H1 (cell line): Measurements from ENCODE around the gene LTA4H. TPM values are rescaled to one million over a fixed set of nuclear protein-coding genes. Genes with fewer than 3 reads are reported as not detected.

Experiments
- CTCF ChIA-PET: fragments of 300-600 bp; sonication (Branson Sonifier 250); formaldehyde crosslinking; loops from one replicate; lab custom pipeline; 2021; ENCODE audit not compliant: partially characterized antibody; lab: Charles Lee
- POLR2A ChIA-PET: fragments of 300-600 bp; sonication (Branson Sonifier 250); formaldehyde crosslinking; loops from one replicate; lab custom pipeline; 2021; ENCODE audit warnings: inconsistent platforms; ENCODE audit not compliant: partially characterized antibody; lab: Charles Lee
- DNase-seq, 2 experiments: peaks; one replicate each; pipeline versions ENCODE4 v3.0.0 to v3.0.0-alpha.2; 2010 to 2022; ENCODE audit warnings: low spot score in 2 of 2, low read depth in 1 of 2, mixed read lengths in 1 of 2
- FAIRE-seq: peaks from 2 replicates; lab custom pipeline; 2011; peaks lifted over from hg19 to GRCh38; lab: Jason Lieb, UNC
- H2AFZ ChIP-seq: 2 replicates; pipeline ENCODE4 v1.8.1; 2012; ENCODE audit warnings: low read length, inconsistent platforms
- H2AK5ac ChIP-seq: 2 replicates; pipeline ENCODE4 v1.6.1; 2013; ENCODE audit warnings: low read depth, low read length
- H2BK120ac ChIP-seq: replicated peaks from 2 replicates; pipeline ENCODE3; 2013; ENCODE audit warnings: low read depth, low read length, inconsistent platforms
- H2BK12ac ChIP-seq: 2 replicates; pipeline ENCODE4 v1.6.1; 2013; ENCODE audit warnings: low read depth, low read length
- H2BK15ac ChIP-seq: 2 replicates; pipeline ENCODE4 v1.6.1; 2013; ENCODE audit warnings: low read length
- H2BK20ac ChIP-seq: 2 replicates; pipeline ENCODE4 v1.6.1; 2013; ENCODE audit warnings: low read length
- H2BK5ac ChIP-seq: 2 replicates; pipeline ENCODE4 v1.6.1; 2013; ENCODE audit warnings: low read depth, low read length
- H3K14ac ChIP-seq: 2 replicates; pipeline ENCODE4 v1.6.1; 2013; ENCODE audit warnings: inconsistent platforms; ENCODE audit not compliant: insufficient read length
- H3K18ac ChIP-seq: 2 replicates; pipeline ENCODE4 v1.6.1; 2013; ENCODE audit warnings: low read length; ENCODE audit errors: extremely low read depth
- H3K23ac ChIP-seq: 2 replicates; pipeline ENCODE4 v1.6.1; 2013; ENCODE audit warnings: inconsistent platforms; ENCODE audit not compliant: insufficient read length
- H3K23me2 ChIP-seq: 2 replicates; pipeline ENCODE4 v1.6.1; 2013; ENCODE audit warnings: low read depth, low read length
- H3K27ac ChIP-seq: 2 replicates; pipeline ENCODE4 v1.6.1; 2011; ENCODE audit warnings: low read depth, low read length, inconsistent platforms
- H3K27me3 ChIP-seq, 4 experiments: replicated peaks in 1 of 4; 1 replicate in 1 of 4; 2 replicates in 3 of 4; pipeline versions ENCODE4 v1.6.1 to v1.8.1; 2011 to 2013; ENCODE audit warnings: low read length in 3 of 4, mild to moderate bottlenecking in 3 of 4, inconsistent platforms in 2 of 4, mixed read lengths in 2 of 4, moderate library complexity in 1 of 4; ENCODE audit not compliant: control insufficient read depth in 3 of 4, insufficient read depth in 3 of 4; ENCODE audit errors: extremely low read depth in 1 of 4
- H3K36me3 ChIP-seq, 4 experiments: 2 replicates each; pipeline versions ENCODE4 v1.6.1 to v1.8.1; 2011 to 2013; ENCODE audit warnings: mild to moderate bottlenecking in 4 of 4, low read length in 3 of 4, moderate library complexity in 2 of 4, control low read depth in 1 of 4, inconsistent platforms in 1 of 4; ENCODE audit not compliant: insufficient read depth in 4 of 4, control insufficient read depth in 2 of 4
- H3K4ac ChIP-seq: replicated peaks from 2 replicates; pipeline ENCODE3; 2013; ENCODE audit warnings: low read length, low read depth, mixed read lengths, inconsistent platforms; ENCODE audit not compliant: insufficient read length
- H3K4me1 ChIP-seq, 4 experiments: replicated peaks in 1 of 4; 1 replicate in 1 of 4; 2 replicates in 3 of 4; pipeline versions ENCODE4 v1.6.1 to v1.8.1; 2011 to 2013; ENCODE audit warnings: low read length in 3 of 4, inconsistent platforms in 2 of 4, mixed read lengths in 1 of 4; ENCODE audit not compliant: insufficient read depth in 4 of 4, control insufficient read depth in 3 of 4
- H3K4me2 ChIP-seq, 2 experiments: 2 replicates each; pipeline versions ENCODE4 v1.6.1 to v1.8.1; 2011 to 2013; ENCODE audit warnings: low read depth in 2 of 2, low read length in 2 of 2, control low read depth in 1 of 2, inconsistent platforms in 1 of 2, mild to moderate bottlenecking in 1 of 2; ENCODE audit not compliant: insufficient read depth in 1 of 2
- H3K4me3 ChIP-seq, 4 experiments: fragments of 200-600, 300-600 bp in 1 of 4; sonication (generic), shearing (Covaris generic), sonication (Bioruptor Twin) in 1 of 4; 2 replicates each; pipeline versions ENCODE4 v1.5.1 to v1.8.1; 2011 to 2016; ENCODE audit warnings: low read length in 4 of 4, low read depth in 3 of 4, control low read depth in 2 of 4, inconsistent platforms in 2 of 4, mild to moderate bottlenecking in 2 of 4, mixed read lengths in 1 of 4, moderate library complexity in 1 of 4; ENCODE audit not compliant: insufficient read depth in 2 of 4; ENCODE audit errors: extremely low read depth in 1 of 4
- H3K56ac ChIP-seq: replicated peaks from 2 replicates; pipeline ENCODE3; 2013; ENCODE audit warnings: low read depth, mild to moderate bottlenecking, mixed read lengths, low read length, inconsistent platforms; ENCODE audit not compliant: insufficient read length
- H3K79me1 ChIP-seq: 2 replicates; pipeline ENCODE4 v1.6.1; 2013; ENCODE audit warnings: low read depth, low read length, control low read depth
- H3K79me2 ChIP-seq, 2 experiments: 2 replicates each; pipeline versions ENCODE4 v1.6.1 to v1.8.1; 2012 to 2013; ENCODE audit warnings: low read length in 2 of 2, mild to moderate bottlenecking in 2 of 2, inconsistent platforms in 1 of 2; ENCODE audit not compliant: insufficient read depth in 2 of 2, control insufficient read depth in 1 of 2
- H3K9ac ChIP-seq, 4 experiments: replicated peaks in 1 of 4; 1 replicate in 1 of 4; 2 replicates in 3 of 4; pipeline versions ENCODE4 v1.6.1 to v1.8.1; 2011 to 2013; ENCODE audit warnings: low read depth in 3 of 4, low read length in 3 of 4, control low read depth in 2 of 4, mild to moderate bottlenecking in 2 of 4, moderate library complexity in 2 of 4, inconsistent platforms in 1 of 4; ENCODE audit errors: extremely low read depth in 1 of 4
- H3K9me3 ChIP-seq, 2 experiments: 2 replicates each; pipeline versions ENCODE4 v1.6.1 to v1.8.1; 2012 to 2013; ENCODE audit warnings: mild to moderate bottlenecking in 2 of 2, moderate library complexity in 2 of 2, control low read depth in 1 of 2, inconsistent platforms in 1 of 2, low read depth in 1 of 2, low read length in 1 of 2, mixed read lengths in 1 of 2; ENCODE audit not compliant: insufficient read depth in 2 of 2
- H4K20me1 ChIP-seq, 2 experiments: replicated peaks in 1 of 2; 2 replicates each; pipeline versions ENCODE3 to v1.8.1; 2011 to 2013; ENCODE audit warnings: inconsistent platforms in 2 of 2, low read length in 2 of 2, mild to moderate bottlenecking in 1 of 2; ENCODE audit not compliant: insufficient read depth in 2 of 2, control insufficient read depth in 1 of 2
- H4K5ac ChIP-seq: 2 replicates; pipeline ENCODE4 v1.6.1; 2013; ENCODE audit warnings: low read length, low read depth, mixed read lengths, inconsistent platforms; ENCODE audit not compliant: insufficient read length
- H4K8ac ChIP-seq: 2 replicates; pipeline ENCODE4 v1.8.0; 2013; ENCODE audit warnings: mild to moderate bottlenecking, moderate library complexity, low read length, inconsistent platforms; ENCODE audit not compliant: insufficient read depth; ENCODE audit errors: extremely low read depth
- H4K91ac ChIP-seq: replicated peaks from 2 replicates; pipeline ENCODE3; 2013; ENCODE audit warnings: low read length, mixed read lengths, inconsistent platforms; ENCODE audit not compliant: insufficient read length
- CBX5 ChIP-seq: fragments of 300-800, 300-1000 bp; sonication (generic); IDR thresholded peaks from 2 replicates; pipeline ENCODE4 v1.7.1; 2016; ENCODE audit warnings: antibody characterized with exemption, low read length, low read depth
- CTCF ChIP-seq, 3 experiments: IDR thresholded peaks; 1 replicate in 2 of 3; 2 replicates in 1 of 3; pipeline versions ENCODE4 v1.5.1 to v1.6.1; 2011; ENCODE audit warnings: low read length in 3 of 3, mild to moderate bottlenecking in 3 of 3, inconsistent platforms in 2 of 3, low read depth in 1 of 3, moderate library complexity in 1 of 3; ENCODE audit not compliant: insufficient read depth in 1 of 3; ENCODE audit errors: control extremely low read depth in 1 of 3
- EP300 ChIP-seq, 2 experiments: IDR thresholded peaks; 1 replicate in 1 of 2; 2 replicates in 1 of 2; pipeline ENCODE4 v1.6.1; 2011 to 2012; ENCODE audit warnings: low read depth in 2 of 2, low read length in 2 of 2, mild to moderate bottlenecking in 2 of 2, borderline replicate concordance in 1 of 2, inconsistent platforms in 1 of 2, moderate library complexity in 1 of 2
- HDAC2 ChIP-seq, 2 experiments: fragments of 300-600 bp in 1 of 2; sonication (generic) in 1 of 2; IDR thresholded peaks; 2 replicates each; pipeline ENCODE4 v1.6.1; 2011 to 2012; ENCODE audit warnings: low read depth in 2 of 2, low read length in 2 of 2, mild to moderate bottlenecking in 2 of 2, moderate library complexity in 2 of 2, borderline replicate concordance in 1 of 2, inconsistent platforms in 1 of 2
- KDM4A ChIP-seq: IDR thresholded peaks from one replicate; pipeline ENCODE4 v1.7.1; 2012; ENCODE audit warnings: low read depth, mild to moderate bottlenecking, moderate library complexity, low read length, inconsistent platforms; ENCODE audit not compliant: severe bottlenecking
- POLR2A ChIP-seq, 2 experiments: IDR thresholded peaks; 1 replicate in 1 of 2; 2 replicates in 1 of 2; pipeline ENCODE4 v1.6.1; 2011; ENCODE audit warnings: low read depth in 2 of 2, low read length in 2 of 2, mild to moderate bottlenecking in 2 of 2; ENCODE audit errors: control extremely low read depth in 1 of 2
- RAD21 ChIP-seq, 2 experiments: IDR thresholded peaks in 1 of 2; conservative IDR thresholded peaks in 1 of 2; 2 replicates each; pipeline ENCODE4 v1.6.1; 2011; ENCODE audit warnings: low read depth in 2 of 2, low read length in 2 of 2, improper control_type of control experiment in 1 of 2, inconsistent platforms in 1 of 2, mild to moderate bottlenecking in 1 of 2, moderate library complexity in 1 of 2
- RFX5 ChIP-seq: IDR thresholded peaks from 2 replicates; pipeline ENCODE4 v1.6.1; 2011; ENCODE audit warnings: low read depth, low read length, improper control_type of control experiment, borderline replicate concordance
- TAF1 ChIP-seq: IDR thresholded peaks from 2 replicates; pipeline ENCODE4 v1.6.1; 2011; ENCODE audit warnings: mild to moderate bottlenecking, low read depth, low read length
- TEAD4 ChIP-seq: IDR thresholded peaks from 2 replicates; pipeline ENCODE4 v1.6.1; 2012; ENCODE audit warnings: low read depth, low read length, inconsistent platforms, mixed read lengths
- WGBS, 2 experiments: shearing (Covaris generic) in 1 of 2; methylation state at CpG; one replicate each; pipeline versions ENCODE4 v1.1.6 to v1.1.7; 2013 to 2015; ENCODE audit warnings: low lambda C conversion rate in 2 of 2, mixed read lengths in 2 of 2, inconsistent platforms in 1 of 2, low coverage in 1 of 2, missing lambda C conversion rate in 1 of 2; ENCODE audit not compliant: insufficient replicate concordance in 2 of 2, insufficient coverage in 1 of 2, insufficient read length in 1 of 2; ENCODE audit errors: extremely low coverage in 1 of 2, missing lambda C conversion rate in 1 of 2; 5-methylcytosine and 5-hydroxymethylcytosine counted together
- polyA plus RNA-seq, 7 experiments: library from polyadenylated mRNA; depleted of rRNA in 3 of 7; stranded (reverse) in 5 of 7; unstranded in 2 of 7; fragments of >200 nt in 5 of 7; fragments of 200-250 nt in 2 of 7; gene quantifications; 1 replicate in 5 of 7; 2 replicates in 1 of 7; 4 replicates in 1 of 7; pipeline versions ENCODE4 v1.2.1 to v1.2.3, GENCODE V29; 2011 to 2013; ENCODE audit warnings: missing spikeins in 2 of 7, mixed read lengths in 2 of 7
- total RNA-seq: library from RNA; stranded (reverse); fragmentation: NEBNext Ultra II Directional; extraction: Animal tissue kit (Norgen Biotek cat#: 25700); gene quantifications from 2 replicates; pipeline ENCODE4 v1.2.1, GENCODE V29; 2021

LTA4H gene
- total and polyA plus RNA-seq, 2 of the 8 experiments (the other 6 are each of a cell fraction or from before 2014, with no cell fraction given): 106 to 167 TPM

- no peak overlapping the region for H2BK12ac ChIP-seq
- H4K20me1 ChIP-seq: no peaks in the 10 kb centered on the region
- no peak overlapping the region for H4K91ac ChIP-seq
- no peak overlapping the region for H3K4me3 ChIP-seq
- no peak overlapping the region for H3K14ac ChIP-seq
- H3K79me1 ChIP-seq: no peaks in the 10 kb centered on the region
- DNase-seq: no peak
- H3K56ac ChIP-seq: no peak overlapping the region
- H3K23me2 ChIP-seq: no peaks in the 10 kb centered on the region
- 95% methylated on average over 4 of the region's 4 CpGs; no CpG with 5 or more reads in 1 of the 2 experiments for WGBS, 2 experiments
- no peaks in the 10 kb centered on the region for H3K27me3 ChIP-seq
- no peak overlapping the region for H3K23ac ChIP-seq
- no peak overlapping the region for H2AFZ ChIP-seq
- no peak overlapping the region for H2BK20ac ChIP-seq
- no peak overlapping the region for H3K27ac ChIP-seq
- H4K5ac ChIP-seq: no peak overlapping the region
- H3K9me3 ChIP-seq: no peaks in the 10 kb centered on the region
- H4K8ac ChIP-seq: no peak overlapping the region
- H3K4ac ChIP-seq: no peak overlapping the region
- H2BK5ac ChIP-seq: no peak overlapping the region
- no peak for FAIRE-seq
- H3K9ac ChIP-seq: no peak overlapping the region
- H3K4me1 ChIP-seq: no peaks in the 10 kb centered on the region
- H3K18ac ChIP-seq: no peak overlapping the region
- ChIA-PET CTCF (interaction anchor here (1.3 kb wide), 2 partner anchors 27 to 108 kb away, joined by 3 read pairs; no protein-coding TSS in a partner anchor), POLR2A (interaction anchor here (2.1 kb wide), 1 partner anchor 10 kb away, joined by 6 read pairs; the partner anchor contains the start of gene LTA4H)
- H2BK15ac ChIP-seq: no peak overlapping the region
- no peak overlapping the region for H2AK5ac ChIP-seq
- H3K79me2 ChIP-seq: 0 out of 4 replicates have a peak, but pooled peaks cover 0 to 10% of the 10 kb centered on the region in 2 experiments
- peaks cover 7 to 78% (median 44%) of the 10 kb centered on the region in 4 experiments; a peak in 7 of 8 replicates for H3K36me3 ChIP-seq
- no peak overlapping the region for H2BK120ac ChIP-seq
- no peak overlapping the region for H3K4me2 ChIP-seq
- TF ChIP-seq KDM4A (no peak), RFX5 (no peak), HDAC2 (IDR thresholded peaks at IDR 0.05; ENCODE audit: borderline replicate concordance in 1 of 2, low read depth in 2 of 2, low read length in 2 of 2) (no peak), EP300 (IDR thresholded peaks at IDR 0.05; ENCODE audit: borderline replicate concordance in 1 of 2, low read depth in 2 of 2, low read length in 2 of 2) (no peak), CTCF (IDR thresholded peaks at IDR 0.05; ENCODE audit: control extremely low read depth in 1 of 3, insufficient read depth in 1 of 3, low read depth in 1 of 3, low read length in 3 of 3) (no peak), TEAD4 (no peak), RAD21 (IDR thresholded peaks at IDR 0.05 in 1 of 2, conservative IDR thresholded peaks at IDR 0.05 in 1 of 2; ENCODE audit: low read depth in 2 of 2, low read length in 2 of 2) (no peak), POLR2A (IDR thresholded peaks at IDR 0.05; ENCODE audit: control extremely low read depth in 1 of 2, low read depth in 2 of 2, low read length in 2 of 2) (no peak), TAF1 (no peak), CBX5 (no peak)
These were observed 9.9 kb downstream of the LTA4H start for GRCh38 chr12:96025518-96025917.
